GM18867 (cell line): ENCODE results near the gene APBB1IP.
A peak's percentile ranks its signal among the peaks of the same experiment; 100 is the strongest.

Source experiments
- ATAC-seq: cut with Tn5 transposase; IDR thresholded peaks from one replicate; pipeline ENCODE4 v1.9.1; 2021; ENCODE audit warnings: mild to moderate bottlenecking, moderate library complexity; ENCODE audit not compliant: unreplicated experiment

Gene APBB1IP

GRCh38 chr10:26505491-26505890 lies 67.3 kb downstream of the APBB1IP start:
- ATAC-seq = no peak

DNA sequence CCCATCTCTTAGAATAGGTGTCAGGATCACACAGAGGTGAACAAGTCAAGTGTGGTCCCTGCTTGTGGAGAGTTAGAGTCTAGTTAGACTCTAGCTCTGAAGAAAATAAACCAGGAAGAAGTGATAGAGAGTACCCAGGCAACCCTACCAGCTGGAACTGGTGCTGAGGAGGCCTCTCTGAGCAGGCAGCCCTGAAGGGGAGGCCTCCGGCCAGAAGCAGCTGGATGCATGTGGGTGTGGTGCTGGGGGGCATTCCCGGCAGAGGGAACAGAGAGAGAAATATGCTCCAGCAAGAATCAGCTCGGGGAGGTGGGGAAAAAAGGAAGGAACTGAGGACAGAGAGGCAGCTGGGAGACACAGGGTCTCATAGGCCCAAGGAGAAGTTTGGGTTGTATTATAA lies 68.6 kb downstream of the APBB1IP start:
- ATAC-seq = no peak

- no peak for ATAC-seq
Measured at GRCh38 chr10:26507441-26507840, 69.3 kb downstream of the APBB1IP start.

DNA sequence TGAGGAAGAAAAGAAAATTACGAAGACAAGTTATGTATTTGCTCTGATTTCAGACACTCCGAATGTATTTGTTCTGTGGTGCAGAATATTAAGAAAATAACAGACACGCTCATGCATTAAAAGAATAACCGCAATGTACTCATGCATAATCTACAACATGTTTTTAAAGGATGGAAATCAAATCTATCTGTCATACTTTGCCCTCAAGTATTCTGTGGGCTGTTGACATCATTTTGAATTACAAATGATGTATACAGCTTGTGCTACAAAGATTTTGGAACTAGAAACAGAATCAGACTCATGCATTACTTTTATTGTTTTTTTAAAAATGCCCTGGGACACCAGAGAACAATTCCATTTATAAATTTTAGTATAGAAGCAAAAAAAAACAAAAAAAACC lies 69.9 kb downstream of the APBB1IP start:
- ATAC-seq = no peak

DNA sequence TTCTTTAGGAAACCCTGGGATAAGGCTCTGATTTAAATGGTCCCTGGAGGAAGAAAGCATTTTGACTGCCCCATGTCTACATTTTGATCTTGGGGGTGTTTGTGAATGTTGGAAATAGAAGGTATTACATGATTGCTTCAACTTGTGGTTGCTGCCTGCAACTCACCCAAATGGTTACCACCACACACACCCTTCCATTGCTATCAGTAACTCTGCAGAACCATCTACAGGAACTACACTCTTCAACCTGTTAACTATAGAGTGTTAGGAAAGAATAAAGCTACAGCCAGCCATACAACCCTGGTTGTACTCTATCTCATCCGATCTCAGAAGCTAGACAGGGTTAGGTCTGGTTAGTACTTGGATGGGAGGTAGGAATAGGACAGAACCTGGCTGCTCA lies 71.2 kb downstream of the APBB1IP start:
- no peak for ATAC-seq

DNA sequence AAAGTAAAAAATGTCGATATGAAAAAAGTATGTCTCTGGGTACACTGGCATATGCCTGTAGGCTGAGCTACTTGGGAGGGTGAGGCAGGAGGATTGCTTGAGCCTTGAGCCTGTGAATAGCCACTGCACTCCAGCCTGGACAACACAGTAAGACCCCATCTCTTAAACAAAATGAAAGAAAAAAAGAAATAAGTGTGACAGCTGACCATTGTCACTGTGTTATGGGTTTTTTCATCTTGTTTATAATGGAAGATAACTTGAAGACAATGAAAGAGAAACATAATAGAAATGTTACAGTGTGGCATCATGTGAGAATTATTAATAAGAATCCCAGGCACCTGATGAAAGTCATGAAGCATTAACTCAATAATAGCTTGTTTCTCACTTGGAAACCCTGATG lies 75.0 kb downstream of the APBB1IP start:
- no peak for ATAC-seq

GRCh38 chr10:26516540-26517101 lies 78.5 kb downstream of the APBB1IP start:
- ATAC-seq = no peak

GRCh38 chr10:26517141-26517867 lies 79.2 kb downstream of the APBB1IP start:
- no peak for ATAC-seq

DNA sequence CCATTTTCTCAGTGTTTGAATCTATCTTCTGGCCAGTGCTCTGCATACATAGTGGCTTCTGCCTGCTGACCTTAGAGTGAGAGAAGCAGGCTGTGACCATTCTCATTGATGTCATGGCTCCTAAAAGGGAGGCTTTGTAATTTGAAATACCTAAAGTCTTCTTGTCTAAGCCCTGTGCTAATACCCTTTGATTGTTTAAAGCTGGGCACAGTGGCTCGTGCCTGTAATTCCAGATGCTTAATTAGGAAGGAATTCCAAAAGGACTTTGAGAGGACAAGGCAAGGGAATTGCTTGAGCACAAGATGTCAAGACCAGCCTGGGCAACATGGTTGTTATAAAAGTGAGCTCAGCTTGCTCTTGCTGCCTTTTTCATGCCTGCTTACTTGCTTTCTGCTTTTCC lies 81.7 kb downstream of the APBB1IP start:
- ATAC-seq = no peak

- ATAC-seq = no peak
Measured at GRCh38 chr10:26520575-26520974, 82.4 kb downstream of the APBB1IP start.

DNA sequence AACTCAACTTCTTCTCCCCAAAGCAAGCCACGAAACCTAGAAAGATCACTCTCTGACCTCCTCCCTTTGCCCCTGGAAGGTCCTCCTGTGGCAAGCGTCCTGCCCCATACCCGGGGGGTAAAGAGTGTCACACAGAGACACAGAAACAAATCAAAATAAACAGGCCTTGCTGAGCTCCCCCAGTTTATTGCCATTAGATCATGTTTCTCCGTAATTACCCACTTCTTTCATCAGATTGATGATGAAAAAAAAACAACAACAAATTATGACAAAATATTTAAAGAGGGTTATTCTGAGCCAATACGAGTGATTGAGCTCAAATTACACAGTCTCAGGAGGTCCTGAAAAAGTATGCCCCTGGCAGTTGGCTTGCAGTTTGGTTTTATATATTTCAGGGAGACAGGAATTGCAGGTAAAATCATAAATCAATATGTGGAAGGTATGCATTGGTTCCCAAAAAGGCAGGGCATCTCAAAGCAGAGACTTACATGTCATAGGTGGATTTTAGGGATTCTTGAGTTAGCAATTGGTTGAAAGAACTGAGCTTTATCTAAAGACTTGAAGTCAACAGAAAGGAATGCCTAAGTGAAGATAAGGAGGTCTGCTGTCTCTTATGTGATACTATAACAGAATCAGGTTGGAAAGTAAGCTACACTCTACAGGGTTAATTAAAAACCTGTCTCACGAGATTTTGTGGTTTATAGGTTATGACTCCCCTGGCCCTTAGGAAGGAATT lies 86.2 kb downstream of the APBB1IP start:
- no peak for ATAC-seq

- ATAC-seq = no peak
Measured at GRCh38 chr10:26525586-26525985, 87.4 kb downstream of the APBB1IP start.

DNA sequence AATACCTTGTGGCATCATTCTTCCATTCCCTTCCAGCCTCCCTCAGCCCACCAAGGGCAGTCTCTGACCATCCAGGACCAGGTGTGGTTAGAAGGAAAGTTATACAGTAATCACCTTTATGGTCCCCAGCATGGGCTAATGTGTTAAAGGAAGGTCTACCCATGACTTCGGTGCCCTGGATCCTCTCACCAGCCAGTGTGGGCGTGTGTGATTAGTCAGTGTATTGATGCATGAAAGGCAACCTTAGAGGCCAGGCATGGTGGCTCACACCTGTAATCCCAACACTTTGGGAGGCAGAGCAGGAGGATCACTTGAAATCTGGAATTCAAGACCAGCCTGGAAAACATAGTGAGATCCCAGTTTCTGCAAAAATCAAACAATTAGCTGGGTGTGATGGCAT lies 88.9 kb downstream of the APBB1IP start:
- ATAC-seq = no peak

DNA sequence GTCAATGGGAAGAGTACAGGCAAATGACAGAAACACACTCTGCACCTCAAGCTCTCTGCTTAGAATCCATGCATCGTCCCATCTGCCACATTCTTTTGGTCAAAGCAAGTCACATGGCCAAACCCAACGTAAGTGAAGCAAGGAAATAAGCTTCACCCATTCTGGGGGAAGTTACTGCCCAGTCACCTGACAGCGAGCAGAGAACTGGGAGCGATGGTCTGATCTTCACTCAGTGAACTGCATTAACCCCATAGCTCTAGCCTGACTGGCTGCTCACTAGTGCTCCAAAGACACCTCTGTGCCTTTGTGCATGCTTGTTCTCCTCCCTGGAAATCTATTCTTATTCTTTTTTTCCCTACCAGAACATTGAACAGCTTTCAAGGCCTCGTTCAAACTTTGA lies 89.9 kb downstream of the APBB1IP start:
- ATAC-seq = no peak

DNA sequence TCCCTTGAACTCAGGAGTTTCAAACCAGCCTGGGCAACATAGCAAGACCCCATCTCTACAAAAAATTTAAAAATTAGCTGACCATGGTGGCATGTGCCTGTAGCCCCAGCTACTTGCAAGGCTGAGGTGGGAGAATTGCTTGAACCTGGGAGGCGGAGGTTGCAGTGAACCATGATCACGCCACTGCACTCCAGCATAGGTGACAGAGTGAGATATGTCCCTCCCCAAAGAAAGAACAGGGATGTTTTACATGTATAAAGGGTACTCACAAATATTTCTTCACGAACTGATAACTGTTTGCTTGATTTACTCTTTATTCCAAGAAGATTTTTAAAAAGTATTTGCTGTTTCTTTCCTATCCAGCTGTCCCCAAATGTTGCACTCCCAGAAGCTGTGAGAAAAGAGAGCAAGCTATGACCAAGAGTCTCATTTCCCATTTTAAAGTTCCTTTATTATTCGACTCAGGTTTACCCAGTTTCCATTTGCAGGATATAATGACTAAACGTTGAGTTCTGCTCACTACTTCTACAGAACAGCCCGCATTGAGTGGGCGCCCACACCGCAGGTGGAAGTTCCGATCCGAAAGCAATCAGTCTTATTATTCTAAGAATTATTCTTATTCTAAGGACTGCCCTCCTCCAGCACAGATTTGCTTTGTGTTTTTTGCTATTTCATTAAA lies 90.7 kb downstream of the APBB1IP start:
- ATAC-seq = no peak

GRCh38 chr10:26534384-26534783 lies 96.2 kb downstream of the APBB1IP start:
- no peak for ATAC-seq

DNA sequence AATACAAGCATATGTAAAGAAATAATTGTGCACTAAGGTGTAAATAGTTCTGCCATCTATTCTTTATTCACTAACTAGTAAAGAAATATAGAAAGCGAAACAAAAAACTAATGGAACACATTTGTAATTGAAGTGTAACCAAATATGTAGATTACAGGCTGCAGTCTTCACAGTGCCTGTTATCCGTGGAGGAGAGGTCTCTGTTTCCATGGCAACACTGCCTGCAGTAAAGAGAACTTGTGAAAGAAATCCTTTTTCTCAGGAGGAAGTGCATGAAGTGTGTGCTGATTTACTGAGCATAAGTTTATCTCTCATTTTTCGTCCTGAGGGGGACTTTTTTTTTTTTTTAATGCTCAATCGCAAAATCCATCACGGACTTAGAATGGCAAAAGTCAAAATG lies 102.5 kb downstream of the APBB1IP start:
- peak; percentile 70 for ATAC-seq

GRCh38 chr10:26543567-26544306 lies 105.6 kb downstream of the APBB1IP start:
- peak; percentile 63 for ATAC-seq

DNA sequence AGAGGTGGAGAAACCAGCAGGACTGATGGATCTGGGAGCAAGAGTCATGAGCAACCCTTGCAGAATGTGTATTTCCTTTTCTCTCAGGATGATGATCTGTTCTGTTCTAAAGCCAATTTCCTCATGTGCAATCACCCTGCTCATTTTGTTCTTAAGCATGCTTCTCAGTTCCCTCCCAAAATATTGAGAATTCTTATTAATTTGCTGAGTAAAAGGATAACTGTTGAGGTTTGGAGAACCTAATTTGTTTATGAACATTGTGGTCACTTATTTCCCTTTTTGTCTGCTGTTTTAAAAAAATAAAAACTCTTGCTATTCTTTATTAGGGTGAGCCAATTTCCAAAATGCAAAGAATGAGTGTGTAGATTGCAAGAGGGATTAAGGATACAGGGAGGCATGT lies 106.8 kb downstream of the APBB1IP start:
- ATAC-seq = no peak

GRCh38 chr10:26550774-26551526 lies 112.8 kb downstream of the APBB1IP start:
- ATAC-seq = peak; percentile 75
